ENCODE data around the gene COPG2.

COPG2 gene

DNA sequence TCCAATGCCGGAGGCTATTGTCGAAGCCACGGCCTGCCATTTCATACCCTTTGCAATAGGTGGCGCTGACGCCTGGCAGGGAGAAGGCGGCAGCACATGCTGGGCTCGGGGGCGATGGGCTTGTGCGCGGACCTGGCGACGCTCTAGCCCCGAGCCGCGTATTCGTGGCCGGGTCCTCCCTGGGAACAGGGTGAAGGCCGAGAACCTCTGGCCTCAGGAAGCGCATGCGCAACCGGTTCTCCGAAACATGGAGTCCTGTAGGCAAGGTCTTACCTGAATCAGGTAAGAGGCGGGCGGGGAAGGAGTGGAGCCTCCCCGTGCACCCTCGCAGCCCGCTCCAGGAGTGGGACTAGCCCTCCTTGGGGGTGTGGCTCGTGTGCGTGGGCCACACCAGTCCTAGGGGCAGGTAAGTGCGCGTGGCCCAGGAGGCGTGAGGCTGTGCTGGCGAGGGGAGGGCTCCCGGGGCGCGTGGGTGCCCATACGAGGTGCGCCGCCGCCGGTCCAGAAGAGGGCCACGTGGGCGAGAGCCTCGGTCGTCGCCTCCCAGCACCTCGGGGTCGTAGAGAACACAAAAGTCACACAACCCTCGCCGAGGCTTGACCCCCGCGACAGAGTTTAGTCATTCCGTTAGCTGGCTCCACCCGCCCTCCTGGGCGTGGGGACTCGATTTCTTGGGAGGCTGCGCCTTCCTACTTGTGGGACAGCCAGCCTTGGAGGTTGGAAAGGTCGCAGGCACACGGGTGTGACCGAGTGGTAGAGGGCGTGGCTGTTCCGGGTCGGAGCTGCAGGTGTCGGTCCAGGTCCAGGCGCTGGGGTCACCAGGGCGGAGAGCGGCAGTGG is 182.2 kb downstream of the COPG2 start:
- ATAC-seq (replicated peaks; ENCODE audit: extremely low read depth, poor library complexity, severe bottlenecking) (peak; percentile 69), DNase-seq (ENCODE audit: low spot score in 2 of 2) (peak; percentile 26 to 27)
- Mint-ChIP-seq H3K9me3 (no peaks in the 10 kb centered on the region), H3K4me1 (peaks cover 23% of the 10 kb centered on the region), H3K36me3 (ENCODE audit: insufficient read depth) (peaks cover 5% of the 10 kb centered on the region), H3K27ac (ENCODE audit: low read depth) (no peak overlapping the region), H3K27me3 (peaks cover 88% of the 10 kb centered on the region), H3K4me3 (peak overlapping the region; percentile 85)

DNA sequence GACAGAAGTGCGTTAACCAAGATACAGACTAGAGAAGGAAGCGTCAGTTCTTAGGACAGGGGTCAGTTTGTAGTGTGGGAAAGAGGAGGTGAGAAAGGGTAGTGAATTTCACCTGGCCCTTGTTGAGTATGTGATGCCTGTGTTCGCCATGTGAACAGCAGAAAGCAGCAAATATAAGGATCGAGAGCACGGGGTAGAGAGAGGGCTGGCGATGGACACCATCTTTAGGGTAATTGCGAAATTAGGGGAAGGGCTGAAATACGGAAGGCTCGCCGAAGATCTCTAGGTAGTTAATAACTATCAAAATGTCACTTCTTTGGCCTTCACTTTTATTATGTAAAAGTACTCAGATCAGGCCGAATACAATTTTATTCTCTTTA is 182.8 kb downstream of the COPG2 start:
- peak overlapping the region; percentile 85 for H3K4me3 Mint-ChIP-seq
- H3K36me3 Mint-ChIP-seq (ENCODE audit: insufficient read depth): peaks cover 4% of the 10 kb centered on the region
- H3K27ac Mint-ChIP-seq (ENCODE audit: low read depth): no peak overlapping the region
- peaks cover 23% of the 10 kb centered on the region for H3K4me1 Mint-ChIP-seq
- peaks cover 87% of the 10 kb centered on the region for H3K27me3 Mint-ChIP-seq
- no peak for DNase-seq (ENCODE audit: low spot score in 2 of 2)
- no peaks in the 10 kb centered on the region for H3K9me3 Mint-ChIP-seq
- ATAC-seq (replicated peaks; ENCODE audit: extremely low read depth, poor library complexity, severe bottlenecking): no peak

DNA sequence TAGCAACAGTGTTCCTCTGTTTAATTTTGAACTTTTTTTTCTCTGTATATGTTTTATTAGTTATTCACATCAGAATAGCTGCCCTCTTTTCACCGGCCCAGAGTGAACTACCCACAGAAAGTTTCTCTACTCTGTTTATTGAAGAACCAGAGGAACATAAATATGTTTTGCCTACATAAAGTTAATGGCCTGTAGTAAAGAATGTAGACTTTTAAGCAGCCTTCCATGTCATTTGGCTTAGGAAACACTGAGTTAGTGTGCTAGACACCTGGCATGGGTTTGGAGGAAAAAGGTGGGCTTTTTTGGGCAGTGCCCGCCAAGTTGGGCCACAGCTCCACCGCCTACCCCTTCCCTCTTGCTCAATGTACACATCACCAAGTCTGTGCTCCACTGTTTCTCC is 185.5 kb downstream of the COPG2 start:
- peaks cover 23% of the 10 kb centered on the region for H3K4me1 Mint-ChIP-seq
- ATAC-seq (replicated peaks; ENCODE audit: extremely low read depth, poor library complexity, severe bottlenecking) (no peak), DNase-seq (ENCODE audit: low spot score in 2 of 2) (no peak)
- H3K9me3 Mint-ChIP-seq: no peaks in the 10 kb centered on the region
- H3K4me3 Mint-ChIP-seq: no peak overlapping the region
- peaks cover 89% of the 10 kb centered on the region for H3K27me3 Mint-ChIP-seq
- peaks cover 4% of the 10 kb centered on the region for H3K36me3 Mint-ChIP-seq (ENCODE audit: insufficient read depth)
- H3K27ac Mint-ChIP-seq (ENCODE audit: low read depth): no peak overlapping the region

DNA sequence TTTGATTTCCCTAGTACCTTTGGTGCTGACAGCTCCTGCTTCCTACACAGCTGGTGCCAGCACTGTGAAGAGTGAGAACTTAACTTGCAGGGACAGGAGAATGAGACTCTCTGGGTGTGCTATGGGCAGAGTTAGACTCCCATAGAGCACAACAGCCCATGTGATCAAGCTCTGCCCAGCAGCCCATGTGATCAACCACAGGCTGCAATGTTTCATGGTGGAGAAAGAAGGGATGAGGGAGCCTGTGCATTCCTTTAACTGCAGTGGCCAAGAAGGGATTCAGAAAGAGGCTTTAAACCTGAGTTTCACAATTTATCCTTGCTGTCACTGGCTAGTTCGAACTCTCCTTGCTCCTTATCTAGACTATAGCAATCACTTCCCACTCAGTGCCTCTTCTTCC is 186.7 kb downstream of the COPG2 start:
- Mint-ChIP-seq H3K27ac (ENCODE audit: low read depth) (no peak overlapping the region), H3K36me3 (ENCODE audit: insufficient read depth) (peaks cover 4% of the 10 kb centered on the region), H3K9me3 (no peaks in the 10 kb centered on the region), H3K27me3 (peaks cover 90% of the 10 kb centered on the region), H3K4me1 (peaks cover 22% of the 10 kb centered on the region), H3K4me3 (no peak overlapping the region)
- no peak for ATAC-seq (replicated peaks; ENCODE audit: extremely low read depth, poor library complexity, severe bottlenecking)
- no peak for DNase-seq (ENCODE audit: low spot score in 2 of 2)

DNA sequence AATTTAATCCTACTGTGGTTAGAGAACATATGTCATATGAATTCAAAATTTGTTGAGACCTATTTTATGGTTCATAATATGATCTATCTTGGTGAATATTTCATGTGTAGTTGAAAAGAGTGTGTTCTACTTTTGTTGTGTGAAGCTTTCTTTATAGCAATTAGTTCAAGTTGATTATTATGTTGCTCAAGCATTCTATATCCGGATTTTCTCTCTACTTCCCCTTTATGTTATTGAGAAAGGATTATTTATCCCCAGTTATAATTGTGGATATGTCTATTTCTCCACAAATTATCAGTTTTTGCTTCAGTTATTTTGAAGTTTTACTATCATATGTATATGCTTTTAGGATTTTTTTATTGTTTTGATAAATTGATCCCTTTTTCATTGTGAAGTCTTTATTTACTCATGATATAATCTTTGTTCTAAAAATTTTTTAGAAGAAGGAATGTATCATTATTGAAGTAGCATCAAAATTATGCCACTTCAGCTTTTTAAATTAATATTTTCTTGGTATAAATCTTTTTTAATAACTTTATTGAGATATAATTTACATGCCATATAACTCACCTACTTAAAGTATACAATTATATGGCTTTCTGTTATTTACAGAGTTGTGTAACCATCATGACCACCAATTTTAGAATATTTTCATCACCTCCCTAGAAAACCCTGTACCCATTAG is 188.7 kb downstream of the COPG2 start:
- Mint-ChIP-seq H3K36me3 (ENCODE audit: insufficient read depth) (no peaks in the 10 kb centered on the region), H3K27ac (ENCODE audit: low read depth) (no peak overlapping the region), H3K9me3 (no peaks in the 10 kb centered on the region), H3K27me3 (peaks cover 89% of the 10 kb centered on the region), H3K4me3 (no peak overlapping the region), H3K4me1 (peaks cover 1% of the 10 kb centered on the region)
- DNase-seq (ENCODE audit: low spot score in 2 of 2): no peak
- ATAC-seq (replicated peaks; ENCODE audit: extremely low read depth, poor library complexity, severe bottlenecking): no peak

DNA sequence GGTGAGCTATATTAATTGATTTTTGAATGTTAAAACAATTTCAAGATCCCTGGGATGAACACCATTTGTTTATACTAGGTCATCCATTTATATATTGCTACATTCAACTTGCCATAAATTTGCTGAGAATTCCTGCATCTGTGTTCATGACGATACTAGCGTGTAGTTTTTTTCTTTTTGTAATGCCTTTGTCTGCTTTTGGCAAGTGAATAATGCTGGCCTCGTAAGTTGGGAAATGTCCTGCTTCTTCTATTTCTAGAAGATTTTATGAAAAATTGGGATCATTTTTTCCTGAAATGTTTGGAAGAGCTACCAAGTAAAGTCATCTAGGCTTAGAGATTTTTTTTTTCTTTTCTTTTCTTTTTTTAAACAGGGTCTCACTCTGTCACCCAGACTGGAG is 189.6 kb downstream of the COPG2 start:
- DNase-seq (ENCODE audit: low spot score in 2 of 2): no peak
- no peaks in the 10 kb centered on the region for H3K4me1 Mint-ChIP-seq
- H3K4me3 Mint-ChIP-seq: no peak overlapping the region
- peaks cover 88% of the 10 kb centered on the region for H3K27me3 Mint-ChIP-seq
- H3K27ac Mint-ChIP-seq (ENCODE audit: low read depth): no peak overlapping the region
- no peaks in the 10 kb centered on the region for H3K36me3 Mint-ChIP-seq (ENCODE audit: insufficient read depth)
- no peak for ATAC-seq (replicated peaks; ENCODE audit: extremely low read depth, poor library complexity, severe bottlenecking)
- no peaks in the 10 kb centered on the region for H3K9me3 Mint-ChIP-seq

DNA sequence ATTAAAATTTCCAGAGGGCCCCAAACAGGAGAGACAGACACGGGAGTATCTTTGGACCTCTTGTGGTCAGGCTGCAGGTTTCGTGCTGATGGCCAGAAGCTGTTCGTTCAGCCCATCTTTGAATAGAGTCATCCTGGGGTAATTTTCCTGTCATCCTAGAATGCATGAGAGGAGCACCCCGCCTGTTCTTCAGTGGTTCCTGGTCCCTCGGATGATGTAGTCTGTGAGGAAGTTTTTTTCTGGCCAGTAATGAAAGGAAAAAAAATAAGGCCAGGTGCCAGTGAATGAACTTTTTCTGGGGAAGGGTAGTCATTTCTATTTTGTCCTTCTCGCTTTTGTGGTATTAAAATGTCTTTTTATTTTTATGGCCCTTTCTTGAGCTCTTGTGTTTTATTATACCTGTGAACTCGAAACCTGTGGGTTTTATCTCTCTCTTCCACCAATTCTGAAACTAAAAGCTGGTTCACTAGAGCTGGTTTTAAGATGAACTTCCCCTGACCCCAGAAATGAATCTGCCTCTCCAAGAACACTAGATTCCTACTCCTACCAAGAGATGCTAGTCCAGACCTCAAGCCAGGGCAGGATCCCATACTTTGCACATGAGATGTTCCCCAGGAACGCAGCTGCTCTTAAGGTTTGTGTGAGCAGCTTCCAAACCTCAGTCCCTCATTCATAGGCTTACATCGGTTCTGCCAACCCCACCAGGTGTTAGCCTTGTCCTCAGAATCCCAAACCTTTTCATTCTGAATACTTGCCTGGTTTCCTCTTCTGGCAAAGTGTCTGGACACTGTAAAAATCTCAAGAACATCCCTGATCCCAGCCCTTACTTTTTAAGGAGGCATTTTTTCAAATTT is 192.0 kb downstream of the COPG2 start:
- no peak overlapping the region for H3K27ac Mint-ChIP-seq (ENCODE audit: low read depth)
- H3K4me1 Mint-ChIP-seq: no peaks in the 10 kb centered on the region
- no peaks in the 10 kb centered on the region for H3K9me3 Mint-ChIP-seq
- no peak overlapping the region for H3K4me3 Mint-ChIP-seq
- peaks cover 90% of the 10 kb centered on the region for H3K27me3 Mint-ChIP-seq
- H3K36me3 Mint-ChIP-seq (ENCODE audit: insufficient read depth): no peaks in the 10 kb centered on the region
- ATAC-seq (replicated peaks; ENCODE audit: extremely low read depth, poor library complexity, severe bottlenecking) (no peak), DNase-seq (ENCODE audit: low spot score in 2 of 2) (no peak)

DNA sequence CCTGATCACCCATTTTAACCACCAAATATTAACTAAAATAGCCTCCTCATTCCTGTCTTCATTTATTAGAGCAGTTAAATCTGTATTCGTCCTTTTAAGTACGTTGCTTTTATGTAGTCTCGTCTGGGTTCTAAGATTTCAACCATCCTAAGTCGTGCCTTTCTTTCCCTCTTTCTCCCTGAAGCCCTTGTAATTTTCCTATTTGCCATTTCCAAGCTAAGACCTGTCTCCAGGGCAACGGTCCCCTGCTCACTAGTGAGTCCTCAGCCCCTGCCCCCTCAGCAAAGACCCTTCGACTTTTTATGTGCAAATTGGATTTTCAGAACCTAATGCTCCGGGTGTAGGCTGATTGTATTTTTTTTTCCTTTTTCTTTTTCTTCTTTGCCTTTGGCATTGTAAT is 192.8 kb downstream of the COPG2 start:
- peaks cover 97% of the 10 kb centered on the region for H3K27me3 Mint-ChIP-seq
- no peak for ATAC-seq (replicated peaks; ENCODE audit: extremely low read depth, poor library complexity, severe bottlenecking)
- no peaks in the 10 kb centered on the region for H3K9me3 Mint-ChIP-seq

DNA sequence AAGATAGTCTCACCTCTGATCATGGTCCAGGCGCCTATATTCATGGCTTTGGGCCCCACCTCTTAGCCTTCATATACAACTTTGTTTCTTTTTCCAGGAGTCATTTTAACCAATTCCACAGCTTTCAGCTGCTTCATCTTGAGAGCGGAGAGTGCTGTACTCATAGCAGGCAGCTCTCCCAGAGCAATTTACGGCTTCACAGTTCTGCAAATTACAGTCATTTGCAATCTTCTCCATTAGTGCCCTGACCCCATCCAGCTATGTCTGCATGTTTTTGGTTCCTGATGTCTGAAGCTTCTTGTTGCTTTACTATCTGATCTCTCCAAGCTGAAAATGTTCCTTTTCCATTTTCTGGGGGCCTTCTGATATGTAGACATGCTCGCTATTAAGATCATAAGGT is 194.7 kb downstream of the COPG2 start:
- no peak for DNase-seq (ENCODE audit: low spot score in 2 of 2)
- Mint-ChIP-seq H3K4me3 (no peak overlapping the region), H3K4me1 (no peaks in the 10 kb centered on the region), H3K9me3 (no peaks in the 10 kb centered on the region), H3K27ac (ENCODE audit: low read depth) (no peak overlapping the region), H3K27me3 (peaks cover 97% of the 10 kb centered on the region), H3K36me3 (ENCODE audit: insufficient read depth) (no peaks in the 10 kb centered on the region)
- no peak for ATAC-seq (replicated peaks; ENCODE audit: extremely low read depth, poor library complexity, severe bottlenecking)

More for the DNA sequence above, 192.8 kb downstream of the COPG2 start:
- H3K27ac Mint-ChIP-seq (ENCODE audit: low read depth): no peak overlapping the region
- H3K36me3 Mint-ChIP-seq (ENCODE audit: insufficient read depth): no peaks in the 10 kb centered on the region
- no peaks in the 10 kb centered on the region for H3K4me1 Mint-ChIP-seq
- DNase-seq (ENCODE audit: low spot score in 2 of 2): no peak
- H3K4me3 Mint-ChIP-seq: no peak overlapping the region

DNA sequence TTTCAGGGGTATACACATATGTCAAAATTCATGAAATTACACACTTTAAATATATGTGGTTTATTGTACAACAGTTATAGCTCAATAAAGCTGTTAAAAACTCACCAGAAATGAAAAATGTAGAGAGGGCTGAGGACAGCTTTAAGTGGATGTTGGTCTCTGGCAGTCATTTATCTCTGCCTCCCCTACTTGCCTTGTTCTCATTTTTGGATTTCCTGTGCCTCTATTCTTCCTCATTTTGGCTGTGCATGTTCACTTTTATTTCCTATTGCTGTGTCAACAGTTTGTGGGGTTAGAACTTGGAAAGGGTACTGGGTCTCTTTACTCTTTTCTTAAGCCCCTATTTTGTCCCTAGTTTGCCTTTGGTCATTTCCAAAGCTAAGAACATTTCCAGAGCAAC is 195.3 kb downstream of the COPG2 start:
- H3K36me3 Mint-ChIP-seq (ENCODE audit: insufficient read depth): no peaks in the 10 kb centered on the region
- H3K4me3 Mint-ChIP-seq: no peak overlapping the region
- DNase-seq (ENCODE audit: low spot score in 2 of 2): no peak
- peaks cover 94% of the 10 kb centered on the region for H3K27me3 Mint-ChIP-seq
- no peak overlapping the region for H3K27ac Mint-ChIP-seq (ENCODE audit: low read depth)
- H3K9me3 Mint-ChIP-seq: no peaks in the 10 kb centered on the region
- ATAC-seq (replicated peaks; ENCODE audit: extremely low read depth, poor library complexity, severe bottlenecking): no peak
- H3K4me1 Mint-ChIP-seq: no peaks in the 10 kb centered on the region

DNA sequence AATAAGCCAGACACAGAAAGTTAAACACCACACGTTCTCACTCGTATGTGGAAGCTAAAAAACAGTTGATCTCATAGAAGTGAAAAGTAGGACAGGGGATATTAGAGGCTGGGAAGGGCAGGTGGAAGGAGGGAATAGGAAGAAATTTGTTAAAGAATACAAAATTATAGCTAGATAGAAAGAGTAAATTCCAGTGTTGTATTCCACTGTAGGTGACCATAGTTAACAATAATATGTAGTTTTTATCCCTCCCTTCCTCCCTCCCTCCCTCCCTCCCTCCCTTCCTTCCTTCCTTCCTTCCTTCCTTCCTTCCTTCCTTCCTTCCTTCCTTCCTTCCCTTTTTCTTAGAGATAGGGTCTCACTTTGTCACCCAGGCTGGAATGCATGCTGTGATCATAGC is 196.6 kb downstream of the COPG2 start:
- Mint-ChIP-seq H3K4me1 (no peaks in the 10 kb centered on the region), H3K9me3 (no peaks in the 10 kb centered on the region), H3K27ac (ENCODE audit: low read depth) (no peak overlapping the region), H3K4me3 (no peak overlapping the region), H3K27me3 (peaks cover 81% of the 10 kb centered on the region), H3K36me3 (ENCODE audit: insufficient read depth) (no peaks in the 10 kb centered on the region)
- DNase-seq (ENCODE audit: low spot score in 2 of 2) (no peak), ATAC-seq (replicated peaks; ENCODE audit: extremely low read depth, poor library complexity, severe bottlenecking) (no peak)

DNA sequence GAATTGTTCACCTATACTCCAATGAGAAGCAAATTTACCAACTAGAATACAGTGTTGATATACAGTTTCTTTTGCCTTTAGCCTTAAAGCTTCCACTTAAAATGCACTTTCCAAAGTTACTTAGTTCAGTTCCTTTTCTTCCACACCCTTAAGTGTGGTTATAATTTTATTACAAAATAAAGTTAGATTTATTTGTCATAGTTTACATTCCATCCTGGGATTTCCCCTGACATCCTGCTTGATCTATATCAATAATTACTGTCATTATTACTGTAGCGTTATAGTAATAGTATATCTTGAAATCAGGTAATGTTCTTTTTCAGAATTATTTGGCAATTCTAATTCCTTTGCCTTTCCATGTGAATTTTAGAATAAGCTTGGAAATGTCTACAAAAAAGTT is 199.9 kb downstream of the COPG2 start:
- Mint-ChIP-seq H3K4me1 (no peaks in the 10 kb centered on the region), H3K36me3 (ENCODE audit: insufficient read depth) (no peaks in the 10 kb centered on the region), H3K4me3 (no peak overlapping the region), H3K9me3 (no peaks in the 10 kb centered on the region), H3K27ac (ENCODE audit: low read depth) (no peak overlapping the region), H3K27me3 (peaks cover 50% of the 10 kb centered on the region)
- DNase-seq (ENCODE audit: low spot score in 2 of 2): no peak
- no peak for ATAC-seq (replicated peaks; ENCODE audit: extremely low read depth, poor library complexity, severe bottlenecking)

Measured in central memory CD8-positive, alpha-beta T cell (primary cell).